ENCODE data around the gene FAM174C. TPM values are rescaled to one million over a fixed set of nuclear protein-coding genes. Genes with fewer than 3 reads are reported as not detected.

Gene FAM174C
- total RNA-seq, 1 donor from 2014 or later = 123 TPM

GRCh38 chr19:1291761-1292418, 16.6 kb downstream of the FAM174C start:
- no peak for DNase-seq (ENCODE audit: low read depth)
- no peak overlapping the region for H3K4me3 ChIP-seq (ENCODE audit: low read depth, low read length)
- no peak for TF ChIP-seq CTCF (conservative IDR thresholded peaks at IDR 0.05; ENCODE audit: low read depth, low read length)

- no peak for DNase-seq (ENCODE audit: low read depth)
- H3K4me3 ChIP-seq (ENCODE audit: low read depth, low read length) = no peak overlapping the region
- no peak for TF ChIP-seq CTCF (conservative IDR thresholded peaks at IDR 0.05; ENCODE audit: low read depth, low read length)
These were observed 17.3 kb downstream of the FAM174C start for GRCh38 chr19:1292419-1293151.

- DNase-seq (ENCODE audit: low read depth) = no peak
- no peak overlapping the region for H3K4me3 ChIP-seq (ENCODE audit: low read depth, low read length)
- TF ChIP-seq CTCF (conservative IDR thresholded peaks at IDR 0.05; ENCODE audit: low read depth, low read length) = no peak
These were observed 18.7 kb downstream of the FAM174C start for GRCh38 chr19:1293782-1294604.

- TF ChIP-seq CTCF (conservative IDR thresholded peaks at IDR 0.05; ENCODE audit: low read depth, low read length) = no peak
- DNase-seq (ENCODE audit: low read depth) = no peak
- no peak overlapping the region for H3K4me3 ChIP-seq (ENCODE audit: low read depth, low read length)
These were observed 19.4 kb downstream of the FAM174C start for GRCh38 chr19:1294688-1295087.

GRCh38 chr19:1295169-1296012, 20.1 kb downstream of the FAM174C start:
- no peak for TF ChIP-seq CTCF (conservative IDR thresholded peaks at IDR 0.05; ENCODE audit: low read depth, low read length)
- H3K4me3 ChIP-seq (ENCODE audit: low read depth, low read length) = no peak overlapping the region
- DNase-seq (ENCODE audit: low read depth) = no peak

GRCh38 chr19:1296078-1296477, 20.7 kb downstream of the FAM174C start:
- TF ChIP-seq CTCF (conservative IDR thresholded peaks at IDR 0.05; ENCODE audit: low read depth, low read length) = no peak
- no peak for DNase-seq (ENCODE audit: low read depth)
- H3K4me3 ChIP-seq (ENCODE audit: low read depth, low read length) = no peak overlapping the region

Measured in epithelial cell of proximal tubule (primary cell).